ENCODE results near the gene GSDME.

Gene GSDME

GRCh38 chr7:24724451-24725190 lies 32.6 kb downstream of the GSDME start:
- H3K4me3 ChIP-seq (replicated peaks; ENCODE audit: low read depth, low read length): no peak overlapping the region
- no peak for TF ChIP-seq CTCF (IDR thresholded peaks at IDR 0.05; ENCODE audit: low read length, missing control alignments)
- no peak for DNase-seq (ENCODE audit: low read depth)

- TF ChIP-seq CTCF (IDR thresholded peaks at IDR 0.05; ENCODE audit: low read length, missing control alignments): no peak
- DNase-seq (ENCODE audit: low read depth): no peak
- no peak overlapping the region for H3K4me3 ChIP-seq (replicated peaks; ENCODE audit: low read depth, low read length)
Measured at GRCh38 chr7:24723178-24723530, 34.1 kb downstream of the GSDME start.

- TF ChIP-seq CTCF (IDR thresholded peaks at IDR 0.05; ENCODE audit: low read length, missing control alignments): peak; percentile 44
- no peak overlapping the region for H3K4me3 ChIP-seq (replicated peaks; ENCODE audit: low read depth, low read length)
- DNase-seq (ENCODE audit: low read depth): peak; percentile 73
Measured at GRCh38 chr7:24722386-24723177, 34.7 kb downstream of the GSDME start.

GRCh38 chr7:24721481-24722001 lies 35.7 kb downstream of the GSDME start:
- no peak overlapping the region for H3K4me3 ChIP-seq (replicated peaks; ENCODE audit: low read depth, low read length)
- TF ChIP-seq CTCF (IDR thresholded peaks at IDR 0.05; ENCODE audit: low read length, missing control alignments): no peak
- DNase-seq (ENCODE audit: low read depth): no peak

GRCh38 chr7:24720283-24720682 lies 37.0 kb downstream of the GSDME start:
- no peak for DNase-seq (ENCODE audit: low read depth)
- TF ChIP-seq CTCF (IDR thresholded peaks at IDR 0.05; ENCODE audit: low read length, missing control alignments): no peak
- H3K4me3 ChIP-seq (replicated peaks; ENCODE audit: low read depth, low read length): no peak overlapping the region

GRCh38 chr7:24718977-24719491 lies 38.2 kb downstream of the GSDME start:
- no peak for DNase-seq (ENCODE audit: low read depth)
- H3K4me3 ChIP-seq (replicated peaks; ENCODE audit: low read depth, low read length): no peak overlapping the region
- no peak for TF ChIP-seq CTCF (IDR thresholded peaks at IDR 0.05; ENCODE audit: low read length, missing control alignments)
